ENCODE measurements around the gene GNG11.

The GNG11 gene

GRCh38 chr7:93964262-93964661, 42.7 kb downstream of the GNG11 start:
- TF ChIP-seq, protein P1, sequence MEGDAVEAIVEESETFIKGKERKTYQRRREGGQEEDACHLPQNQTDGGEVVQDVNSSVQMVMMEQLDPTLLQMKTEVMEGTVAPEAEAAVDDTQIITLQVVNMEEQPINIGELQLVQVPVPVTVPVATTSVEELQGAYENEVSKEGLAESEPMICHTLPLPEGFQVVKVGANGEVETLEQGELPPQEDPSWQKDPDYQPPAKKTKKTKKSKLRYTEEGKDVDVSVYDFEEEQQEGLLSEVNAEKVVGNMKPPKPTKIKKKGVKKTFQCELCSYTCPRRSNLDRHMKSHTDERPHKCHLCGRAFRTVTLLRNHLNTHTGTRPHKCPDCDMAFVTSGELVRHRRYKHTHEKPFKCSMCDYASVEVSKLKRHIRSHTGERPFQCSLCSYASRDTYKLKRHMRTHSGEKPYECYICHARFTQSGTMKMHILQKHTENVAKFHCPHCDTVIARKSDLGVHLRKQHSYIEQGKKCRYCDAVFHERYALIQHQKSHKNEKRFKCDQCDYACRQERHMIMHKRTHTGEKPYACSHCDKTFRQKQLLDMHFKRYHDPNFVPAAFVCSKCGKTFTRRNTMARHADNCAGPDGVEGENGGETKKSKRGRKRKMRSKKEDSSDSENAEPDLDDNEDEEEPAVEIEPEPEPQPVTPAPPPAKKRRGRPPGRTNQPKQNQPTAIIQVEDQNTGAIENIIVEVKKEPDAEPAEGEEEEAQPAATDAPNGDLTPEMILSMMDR (conservative IDR thresholded peaks at IDR 0.05; ENCODE audit: low read depth, low read length): no peak
- DNase-seq (ENCODE audit: low read depth): no peak
- H3K4me3 ChIP-seq (ENCODE audit: low read length): no peak overlapping the region

GRCh38 chr7:93964813-93965212, 43.3 kb downstream of the GNG11 start:
- TF ChIP-seq, protein P1 (conservative IDR thresholded peaks at IDR 0.05; ENCODE audit: low read depth, low read length): no peak
- no peak for DNase-seq (ENCODE audit: low read depth)
- H3K4me3 ChIP-seq (ENCODE audit: low read length): no peak overlapping the region

DNA sequence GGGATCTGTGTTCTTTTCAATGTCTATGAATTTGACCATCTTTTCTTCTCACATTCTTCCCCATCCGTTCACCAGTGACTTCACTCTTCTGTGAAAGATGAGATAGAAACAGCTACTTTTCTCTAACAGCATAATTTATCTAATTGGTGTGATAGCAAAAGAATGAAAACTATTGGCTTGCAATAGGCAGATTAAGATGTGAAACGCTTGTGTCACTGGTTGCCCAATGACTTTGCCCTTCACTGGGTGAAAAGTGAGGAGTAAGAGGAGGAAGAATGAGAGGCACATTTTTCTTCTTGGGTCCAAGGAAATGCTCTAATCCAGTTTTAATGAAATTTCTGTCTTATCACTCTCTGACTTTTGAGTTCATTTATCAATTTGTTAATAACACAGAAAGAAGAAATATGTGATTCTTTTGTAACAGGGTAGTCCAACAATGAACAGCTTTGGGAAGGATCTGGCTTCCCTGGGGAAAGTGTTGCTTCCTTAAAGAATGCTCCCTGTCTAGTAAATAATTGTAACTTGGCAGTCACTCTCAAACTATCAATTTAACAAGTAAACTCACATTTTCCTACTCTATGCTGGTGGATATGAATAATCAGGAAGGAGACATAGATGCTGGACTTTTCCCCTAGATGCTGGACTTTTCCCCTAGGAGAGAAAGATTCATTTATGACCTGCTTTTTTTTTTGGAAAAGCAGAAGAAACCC, 47.5 kb downstream of the GNG11 start:
- H3K4me3 ChIP-seq (ENCODE audit: low read length): no peak overlapping the region
- TF ChIP-seq, protein P1 (conservative IDR thresholded peaks at IDR 0.05; ENCODE audit: low read depth, low read length): no peak
- no peak for DNase-seq (ENCODE audit: low read depth)

- TF ChIP-seq, protein P1 (conservative IDR thresholded peaks at IDR 0.05; ENCODE audit: low read depth, low read length): no peak
- no peak overlapping the region for H3K4me3 ChIP-seq (ENCODE audit: low read length)
- no peak for DNase-seq (ENCODE audit: low read depth)
Observed at GRCh38 chr7:93972029-93972725, 50.6 kb downstream of the GNG11 start.

GRCh38 chr7:93973134-93973533, 51.6 kb downstream of the GNG11 start:
- TF ChIP-seq, protein P1 (conservative IDR thresholded peaks at IDR 0.05; ENCODE audit: low read depth, low read length): no peak
- DNase-seq (ENCODE audit: low read depth): no peak
- no peak overlapping the region for H3K4me3 ChIP-seq (ENCODE audit: low read length)

DNA sequence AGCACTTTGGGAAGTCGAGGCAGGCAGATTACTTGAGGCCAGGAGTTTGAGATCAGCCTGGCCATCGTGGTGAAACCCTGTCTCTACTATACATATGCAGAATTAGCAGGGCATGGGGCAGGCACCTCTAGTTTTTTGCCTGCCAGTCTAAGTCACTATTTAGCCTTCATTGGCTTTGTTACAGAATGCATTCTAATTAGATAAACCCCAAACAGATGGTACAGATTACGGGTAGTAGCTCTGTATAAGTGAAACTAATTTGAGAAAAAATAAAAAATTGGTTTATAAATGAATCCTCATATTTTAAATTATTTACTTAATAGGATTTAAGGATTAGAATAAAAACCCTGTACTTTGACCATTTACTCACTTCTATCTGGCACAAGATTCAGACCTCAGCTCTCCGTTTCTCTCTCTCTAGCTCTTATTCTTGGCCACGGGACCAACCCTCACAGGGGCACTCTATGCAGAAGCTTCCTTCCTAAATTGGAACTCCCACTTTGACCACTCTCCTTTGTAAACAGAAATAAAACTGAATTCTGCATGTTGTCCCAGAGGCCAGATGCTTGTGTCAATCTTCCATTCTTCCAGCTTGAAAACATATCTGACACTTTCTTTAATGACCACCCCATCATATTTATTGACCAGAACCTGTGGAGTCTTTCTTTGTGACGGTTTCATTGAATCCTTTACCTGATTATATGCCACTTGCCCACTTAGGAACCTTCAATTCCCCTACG, 55.8 kb downstream of the GNG11 start:
- TF ChIP-seq, protein P1 (conservative IDR thresholded peaks at IDR 0.05; ENCODE audit: low read depth, low read length): no peak
- peak; percentile 31 for DNase-seq (ENCODE audit: low read depth)

More for the DNA sequence above, 55.8 kb downstream of the GNG11 start:
- H3K4me3 ChIP-seq (ENCODE audit: low read length): no peak overlapping the region
